Muscle layer of duodenum (tissue), 2 donors: ENCODE measurements around the gene ZBTB21.

Experiments used
- H3K27ac ChIP-seq: one replicate; pipeline ENCODE4 v1.7.0; 2013; ENCODE audit warnings: mild to moderate bottlenecking, low read length
- H3K27me3 ChIP-seq: one replicate; pipeline ENCODE4 v1.7.0; 2013; ENCODE audit warnings: low read depth, mild to moderate bottlenecking, control low read depth, low read length
- H3K36me3 ChIP-seq, 2 donors: one replicate each; pipeline ENCODE4 v1.7.0; 2013; ENCODE audit warnings: low read length in 2 of 2, control low read depth in 1 of 2, mild to moderate bottlenecking in 1 of 2; ENCODE audit not compliant: insufficient read depth in 2 of 2, control insufficient read depth in 1 of 2
- H3K4me1 ChIP-seq, 2 donors: one replicate each; pipeline ENCODE4 v1.7.0; 2013; ENCODE audit warnings: low read length in 2 of 2, mild to moderate bottlenecking in 2 of 2, control low read depth in 1 of 2, moderate library complexity in 1 of 2; ENCODE audit not compliant: insufficient read depth in 2 of 2, control insufficient read depth in 1 of 2
- H3K4me3 ChIP-seq, 2 donors: one replicate each; pipeline ENCODE4 v1.7.0; 2013; ENCODE audit warnings: low read length in 2 of 2, low read depth in 1 of 2, mild to moderate bottlenecking in 1 of 2
- H3K9me3 ChIP-seq, 2 donors: one replicate each; pipeline ENCODE4 v1.7.0; 2013; ENCODE audit warnings: low read length in 2 of 2, control low read depth in 1 of 2, mild to moderate bottlenecking in 1 of 2; ENCODE audit not compliant: control insufficient read depth in 1 of 2
- donor health status: healthy.

The ZBTB21 gene

GRCh38 chr21:42048870-42049577 lies 38.9 kb upstream of the ZBTB21 start:
- no peaks in the 10 kb centered on the region for H3K27me3 ChIP-seq
- H3K4me3 ChIP-seq = no peak overlapping the region
- no peaks in the 10 kb centered on the region for H3K9me3 ChIP-seq
- H3K27ac ChIP-seq = no peak overlapping the region
- H3K4me1 ChIP-seq = no peaks in the 10 kb centered on the region
- no peaks in the 10 kb centered on the region for H3K36me3 ChIP-seq

DNA sequence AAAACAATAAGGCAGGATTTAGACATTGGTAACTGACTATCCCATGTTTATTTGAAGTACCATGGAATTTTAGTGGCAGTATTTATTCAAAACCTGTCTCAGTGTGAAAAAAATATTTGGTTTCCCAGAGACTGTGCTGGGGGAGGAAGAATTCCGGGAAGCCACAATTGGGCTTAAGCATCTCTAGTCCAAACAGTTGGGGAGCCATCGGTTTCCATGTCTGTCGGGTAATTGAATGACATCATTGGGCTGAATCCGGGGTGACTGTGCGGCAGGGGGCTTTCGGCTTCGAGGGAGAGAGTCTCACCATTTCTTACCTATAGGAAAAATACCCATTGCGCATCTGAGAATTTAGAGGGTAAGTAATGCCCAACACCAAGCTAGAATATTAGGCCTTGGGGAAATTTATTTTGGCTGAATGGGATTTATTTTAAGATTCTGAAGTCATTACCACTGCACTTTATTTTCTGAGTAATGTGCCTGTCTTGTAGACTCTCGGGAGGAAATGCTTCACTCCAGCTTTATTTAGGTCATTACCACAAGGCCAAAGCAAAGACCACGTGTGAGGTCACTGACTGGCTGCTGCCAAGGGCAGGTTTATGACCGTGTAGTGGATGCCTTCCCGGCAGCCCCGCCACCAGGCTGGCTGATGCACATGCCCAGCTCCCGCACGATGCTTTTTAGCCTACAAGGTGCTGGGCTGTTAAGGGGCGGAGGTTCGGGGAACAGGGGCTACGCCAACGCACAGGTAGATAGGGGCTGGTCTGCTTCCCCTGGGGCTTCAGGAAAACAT lies 37.9 kb upstream of the ZBTB21 start:
- no peaks in the 10 kb centered on the region for H3K9me3 ChIP-seq
- H3K4me3 ChIP-seq = no peak overlapping the region
- H3K27me3 ChIP-seq = no peaks in the 10 kb centered on the region
- H3K4me1 ChIP-seq = no peaks in the 10 kb centered on the region
- H3K36me3 ChIP-seq = no peaks in the 10 kb centered on the region
- H3K27ac ChIP-seq = peak overlapping the region; percentile 14

DNA sequence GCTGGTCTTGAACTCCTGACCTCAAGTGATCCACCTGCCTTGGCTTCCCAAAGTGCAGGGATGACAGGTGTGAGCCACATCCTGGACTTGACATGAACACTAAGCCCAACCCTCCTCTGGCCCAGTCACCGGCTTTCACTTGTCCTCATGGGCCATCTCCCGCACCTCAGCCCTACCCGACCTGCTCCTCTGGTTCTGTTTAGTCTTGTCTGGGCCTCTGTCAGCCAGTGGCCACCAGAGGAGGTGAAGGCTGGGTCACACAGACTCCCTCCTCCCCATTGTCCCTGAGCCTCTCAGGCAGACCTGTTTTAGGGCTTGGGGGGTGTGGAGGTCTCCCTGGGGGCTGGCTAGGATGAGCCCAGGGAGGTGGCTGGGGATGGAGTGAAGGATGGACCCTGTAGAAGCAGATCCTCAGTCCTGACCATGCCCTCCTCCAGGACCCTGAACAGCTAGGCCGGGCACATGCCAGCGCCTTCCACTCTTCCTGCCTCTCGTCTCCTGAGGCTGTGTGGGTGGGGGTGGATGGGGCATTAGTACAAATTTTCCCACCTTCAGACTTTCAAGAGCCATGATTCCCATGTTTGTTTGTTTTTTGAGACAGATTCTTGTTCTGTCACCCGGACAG lies 34.8 kb upstream of the ZBTB21 start:
- no peak overlapping the region for H3K27ac ChIP-seq
- H3K9me3 ChIP-seq = no peaks in the 10 kb centered on the region
- no peaks in the 10 kb centered on the region for H3K36me3 ChIP-seq
- no peak overlapping the region for H3K4me3 ChIP-seq
- H3K27me3 ChIP-seq = no peaks in the 10 kb centered on the region
- peaks cover 0 to 3% of the 10 kb centered on the region in 2 donors for H3K4me1 ChIP-seq

DNA sequence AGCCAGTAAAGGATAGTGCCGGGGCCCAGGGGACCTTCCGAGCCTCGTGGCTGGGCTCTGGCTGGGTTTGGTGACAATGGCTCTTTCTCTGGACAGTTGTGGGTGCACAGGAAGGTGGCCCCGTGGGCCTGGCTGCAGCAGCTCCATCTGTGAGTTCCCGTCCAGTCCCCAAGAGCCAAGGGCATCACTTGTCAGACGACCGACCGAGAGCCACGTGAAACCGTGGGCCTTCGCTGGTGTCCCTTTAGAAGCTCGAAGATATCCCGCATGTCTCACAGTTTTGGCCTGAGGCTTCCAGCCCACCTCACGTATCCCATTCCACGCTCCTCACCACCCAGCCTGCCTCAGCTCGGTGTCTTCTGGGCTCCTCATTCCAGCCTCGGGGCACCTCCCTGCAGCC lies 33.8 kb upstream of the ZBTB21 start:
- H3K36me3 ChIP-seq = no peaks in the 10 kb centered on the region

GRCh38 chr21:42043201-42043895 lies 33.2 kb upstream of the ZBTB21 start:
- Histone ChIP-seq H3K4me1 (peaks cover 0 to 14% of the 10 kb centered on the region in 2 donors), H3K36me3 (no peaks in the 10 kb centered on the region), H3K4me3 (no peak overlapping the region), H3K27ac (no peak overlapping the region), H3K27me3 (no peaks in the 10 kb centered on the region), H3K9me3 (no peaks in the 10 kb centered on the region)

More for the DNA sequence above, 33.8 kb upstream of the ZBTB21 start:
- H3K4me3 ChIP-seq = no peak overlapping the region
- no peak overlapping the region for H3K27ac ChIP-seq
- no peaks in the 10 kb centered on the region for H3K9me3 ChIP-seq
- peaks cover 0 to 14% of the 10 kb centered on the region in 2 donors for H3K4me1 ChIP-seq
- H3K27me3 ChIP-seq = no peaks in the 10 kb centered on the region

GRCh38 chr21:42042651-42043050 lies 32.5 kb upstream of the ZBTB21 start:
- Histone ChIP-seq H3K9me3 (no peaks in the 10 kb centered on the region), H3K4me3 (no peak overlapping the region), H3K36me3 (no peaks in the 10 kb centered on the region), H3K4me1 (peaks cover 0 to 14% of the 10 kb centered on the region in 2 donors), H3K27me3 (no peaks in the 10 kb centered on the region), H3K27ac (no peak overlapping the region)

- Histone ChIP-seq H3K27me3 (no peaks in the 10 kb centered on the region), H3K36me3 (no peaks in the 10 kb centered on the region), H3K9me3 (no peaks in the 10 kb centered on the region), H3K27ac (no peak overlapping the region), H3K4me3 (no peak overlapping the region), H3K4me1 (peaks cover 0 to 14% of the 10 kb centered on the region in 2 donors)
Observed at GRCh38 chr21:42041711-42042110, 31.6 kb upstream of the ZBTB21 start.

DNA sequence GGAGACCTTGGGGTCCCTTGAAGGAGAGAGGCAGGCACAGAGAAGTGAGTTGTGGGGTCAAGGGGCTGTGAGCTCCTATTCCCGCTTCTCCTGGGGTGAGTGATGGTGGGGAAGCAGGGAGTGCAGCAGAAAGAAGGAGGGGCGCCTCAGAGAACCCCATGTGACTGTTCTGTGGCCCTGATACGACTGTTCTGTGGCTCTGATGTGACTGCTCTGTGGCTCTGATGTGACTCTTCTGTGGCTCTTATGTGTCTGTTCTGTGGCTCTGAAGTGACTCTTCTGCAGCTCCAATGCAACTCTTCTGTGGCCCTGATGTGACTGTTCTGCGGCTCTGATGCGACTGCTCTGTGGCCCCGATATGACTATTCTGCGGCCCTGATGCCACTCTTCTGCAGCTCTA lies 31.1 kb upstream of the ZBTB21 start:
- no peak overlapping the region for H3K4me3 ChIP-seq
- H3K27me3 ChIP-seq = no peaks in the 10 kb centered on the region
- H3K4me1 ChIP-seq = peaks cover 0 to 14% of the 10 kb centered on the region in 2 donors
- no peaks in the 10 kb centered on the region for H3K9me3 ChIP-seq
- H3K36me3 ChIP-seq = no peaks in the 10 kb centered on the region
- H3K27ac ChIP-seq = no peak overlapping the region

DNA sequence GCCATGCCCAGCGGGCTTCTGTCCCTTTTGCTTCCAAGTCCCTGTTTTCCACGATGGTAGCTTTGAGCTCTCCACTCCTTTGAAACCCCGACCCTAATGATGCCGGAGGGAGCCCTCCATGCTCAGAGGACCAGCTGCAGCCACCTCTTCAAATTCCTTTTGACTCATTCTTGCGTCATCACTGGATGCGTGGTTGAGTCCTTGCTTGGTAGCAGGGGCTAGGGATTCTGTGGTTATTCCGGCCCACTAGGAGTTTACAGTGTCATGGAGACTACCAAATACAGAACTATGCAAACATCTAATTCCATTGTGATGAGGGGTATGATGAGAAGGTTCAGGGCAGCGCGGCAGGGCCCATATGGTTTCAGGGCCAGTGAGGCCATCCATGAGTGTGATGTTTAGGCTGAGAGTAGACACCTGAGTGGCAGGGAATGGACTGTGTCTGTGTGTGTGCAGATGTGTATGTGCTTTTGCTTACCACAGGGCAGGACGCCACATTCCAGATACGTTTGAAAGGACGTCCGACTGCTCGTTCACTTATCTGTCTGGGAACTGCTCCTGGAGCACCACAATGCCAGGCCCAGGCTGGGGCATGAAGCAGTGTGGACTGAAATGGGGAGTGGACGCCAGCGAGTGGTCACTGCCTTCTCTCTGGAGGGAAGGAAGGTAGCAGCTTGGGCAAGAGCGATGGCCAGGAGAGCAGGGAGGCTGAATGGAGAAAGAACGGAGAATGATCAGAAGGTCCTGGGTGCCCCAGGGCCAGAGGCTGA lies 30.4 kb upstream of the ZBTB21 start:
- Histone ChIP-seq H3K27me3 (no peaks in the 10 kb centered on the region), H3K36me3 (no peaks in the 10 kb centered on the region), H3K4me3 (no peak overlapping the region), H3K9me3 (no peaks in the 10 kb centered on the region), H3K4me1 (peaks cover 0 to 14% of the 10 kb centered on the region in 2 donors), H3K27ac (peak overlapping the region; percentile 6)

GRCh38 chr21:42039911-42040351 lies 29.8 kb upstream of the ZBTB21 start:
- no peaks in the 10 kb centered on the region for H3K27me3 ChIP-seq
- no peaks in the 10 kb centered on the region for H3K36me3 ChIP-seq
- peaks cover 0 to 14% of the 10 kb centered on the region in 2 donors for H3K4me1 ChIP-seq
- H3K27ac ChIP-seq = no peak overlapping the region
- H3K4me3 ChIP-seq = no peak overlapping the region
- no peaks in the 10 kb centered on the region for H3K9me3 ChIP-seq
